ENCODE results near the gene RABGAP1L. TPM values are rescaled to one million over a fixed set of nuclear protein-coding genes. Genes with fewer than 3 reads are reported as not detected.

Gene RABGAP1L
- total and polyA plus RNA-seq, 2 of the 4 experiments (the other 2 are of a cell fraction): 7.9 to 26.7 TPM

DNA sequence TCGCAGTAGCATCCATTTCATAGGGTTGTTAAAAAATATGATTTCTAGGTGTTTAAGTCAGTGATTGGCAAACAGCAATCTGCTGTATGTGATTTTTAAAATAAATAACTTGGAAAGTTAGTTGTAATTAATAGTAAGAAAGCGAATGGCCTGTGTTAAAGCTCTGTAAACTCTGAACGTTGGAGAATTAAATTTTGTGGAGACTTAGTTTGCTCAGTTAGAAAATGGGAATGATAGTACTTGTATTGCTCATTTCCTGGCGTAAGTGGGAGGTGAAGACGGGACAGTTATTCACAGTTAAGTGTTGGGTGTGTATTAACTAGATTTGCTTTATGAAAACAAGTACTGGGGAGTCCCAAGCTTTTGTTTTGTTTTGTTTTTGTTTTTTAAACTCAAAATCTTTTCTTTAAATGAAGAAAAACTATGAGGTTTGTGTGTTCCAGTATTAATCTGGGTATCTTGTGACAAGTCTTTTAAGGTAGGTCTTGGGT, 841.4 kb downstream of the RABGAP1L start:
- ChIA-PET CTCF (interaction anchor here (0.5 to 0.9 kb wide), 2 partner anchors 14 to 1535 kb away, joined by 3 read pairs; no protein-coding TSS in a partner anchor), POLR2A (ENCODE audit: unreplicated experiment) (interaction anchor here (1.1 to 2.3 kb wide), 2 partner anchors 14 to 23 kb away, joined by 3 to 9 read pairs; partner anchors contain the start of gene MRPS14)
- Histone ChIP-seq H3K4me1 (ENCODE audit: control insufficient read depth, insufficient read depth, low read length) (peaks cover 2% of the 10 kb centered on the region; the same call in 1 of the 2 replicates), H3K9me3 (ENCODE audit: control insufficient read depth, insufficient read depth, low read length) (no peaks in the 10 kb centered on the region), H4K91ac (ENCODE audit: insufficient read depth, low read depth, low read length) (peak overlapping the region; percentile 53), H3K27ac (ENCODE audit: insufficient read depth, low read length) (peak overlapping the region; percentile 76), H3K18ac (ENCODE audit: low read depth, low read length) (no peak overlapping the region; the same call in 1 of the 2 replicates), H3K27me3 (ENCODE audit: control insufficient read depth, insufficient read depth, low read length) (no peaks in the 10 kb centered on the region), H4K5ac (ENCODE audit: low read depth, low read length) (no peak overlapping the region; the same call in 1 of the 2 replicates), H2AFZ (replicated peaks; ENCODE audit: low read length, poor library complexity) (no peak overlapping the region), H2BK5ac (ENCODE audit: low read depth, low read length, poor library complexity, severe bottlenecking) (peak overlapping the region; percentile 54), H3K4me3 (ENCODE audit: insufficient read depth, low read depth, low read length) (peak overlapping the region; percentile 96), H2BK120ac (ENCODE audit: low read depth, low read length) (no peak overlapping the region), H3K9me1 (ENCODE audit: insufficient read depth, low read length) (no peaks in the 10 kb centered on the region), H3K9ac (ENCODE audit: low read depth, low read length) (peak overlapping the region; percentile 73), H2BK15ac (ENCODE audit: low read depth, low read length) (no peak overlapping the region), H3K14ac (replicated peaks; ENCODE audit: low read depth, low read length) (peak overlapping the region; percentile 75), H2AK9ac (replicated peaks; ENCODE audit: low read depth, low read length, poor library complexity) (peak overlapping the region; percentile 97), H4K8ac (ENCODE audit: low read depth in 2 of 2, low read length in 2 of 2) (peak overlapping the region; percentile 39 to 40; a peak in 2 of 4 replicates), H3K4me2 (ENCODE audit: low read depth, low read length) (peak overlapping the region; percentile 75), H3K56ac (ENCODE audit: extremely low read depth, insufficient read depth, low read length) (peak overlapping the region; percentile 57), H3K4ac (ENCODE audit: low read depth, low read length) (peak overlapping the region; percentile 65), H3K79me1 (ENCODE audit: low read depth in 1 of 2, low read length in 2 of 2) (peaks cover 18 to 26% of the 10 kb centered on the region in 2 experiments), H4K20me1 (ENCODE audit: insufficient read depth, low read length) (0 out of 2 replicates have a peak, but pooled peaks cover 6% of the 10 kb centered on the region), H3K36me3 (ENCODE audit: control insufficient read depth, insufficient read depth, low read length) (no peaks in the 10 kb centered on the region; the same call in 1 of the 2 replicates), H2AK5ac (ENCODE audit: low read depth, low read length) (no peak overlapping the region), H3K23ac (ENCODE audit: low read depth, low read length) (peak overlapping the region; percentile 77), H2BK20ac (ENCODE audit: low read depth, low read length) (no peak overlapping the region)
- in situ Hi-C loops (cut with MboI; ENCODE audit: low sequenced_read_pairs) (no loop called here), intact Hi-C loops (cut with micrococcal nuclease) (no loop called here), dilution Hi-C loops (cut with HindIII; ENCODE audit: low sequenced_read_pairs, unreplicated experiment) (no loop called here)
- TF ChIP-seq CEBPB (IDR thresholded peaks at IDR 0.05; ENCODE audit: low read depth, low read length): no peak
- TF ChIP-seq, protein P1, sequence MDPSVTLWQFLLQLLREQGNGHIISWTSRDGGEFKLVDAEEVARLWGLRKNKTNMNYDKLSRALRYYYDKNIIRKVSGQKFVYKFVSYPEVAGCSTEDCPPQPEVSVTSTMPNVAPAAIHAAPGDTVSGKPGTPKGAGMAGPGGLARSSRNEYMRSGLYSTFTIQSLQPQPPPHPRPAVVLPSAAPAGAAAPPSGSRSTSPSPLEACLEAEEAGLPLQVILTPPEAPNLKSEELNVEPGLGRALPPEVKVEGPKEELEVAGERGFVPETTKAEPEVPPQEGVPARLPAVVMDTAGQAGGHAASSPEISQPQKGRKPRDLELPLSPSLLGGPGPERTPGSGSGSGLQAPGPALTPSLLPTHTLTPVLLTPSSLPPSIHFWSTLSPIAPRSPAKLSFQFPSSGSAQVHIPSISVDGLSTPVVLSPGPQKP (IDR thresholded peaks at IDR 0.05; ENCODE audit: borderline replicate concordance, low read depth, low read length): no peak
- TF ChIP-seq RAD21 (IDR thresholded peaks at IDR 0.05; ENCODE audit: low read length): no peak
- no peak for TF ChIP-seq NFE2L2 (IDR thresholded peaks at IDR 0.05; ENCODE audit: low read depth, low read length)
- TF ChIP-seq BHLHE40 (IDR thresholded peaks at IDR 0.05; ENCODE audit: low read depth, low read length): no peak
- TF ChIP-seq RCOR1 (IDR thresholded peaks at IDR 0.05; ENCODE audit: insufficient replicate concordance, low read length): no peak
- no peak for TF ChIP-seq RFX5 (IDR thresholded peaks at IDR 0.05; ENCODE audit: low read depth, low read length)
- no peak for TF ChIP-seq CHD1 (IDR thresholded peaks at IDR 0.05; ENCODE audit: low read depth, low read length)
- no peak for TF ChIP-seq MAFK (IDR thresholded peaks at IDR 0.05; ENCODE audit: low read depth, low read length)
- no peak for TF ChIP-seq SMC3 (IDR thresholded peaks at IDR 0.05; ENCODE audit: low read depth, low read length)
- no peak for TF ChIP-seq FOS (IDR thresholded peaks at IDR 0.05; ENCODE audit: low read depth, low read length)
- TF ChIP-seq MXI1 (IDR thresholded peaks at IDR 0.05; ENCODE audit: borderline replicate concordance, low read depth, low read length): no peak
- TF ChIP-seq, protein P2, sequence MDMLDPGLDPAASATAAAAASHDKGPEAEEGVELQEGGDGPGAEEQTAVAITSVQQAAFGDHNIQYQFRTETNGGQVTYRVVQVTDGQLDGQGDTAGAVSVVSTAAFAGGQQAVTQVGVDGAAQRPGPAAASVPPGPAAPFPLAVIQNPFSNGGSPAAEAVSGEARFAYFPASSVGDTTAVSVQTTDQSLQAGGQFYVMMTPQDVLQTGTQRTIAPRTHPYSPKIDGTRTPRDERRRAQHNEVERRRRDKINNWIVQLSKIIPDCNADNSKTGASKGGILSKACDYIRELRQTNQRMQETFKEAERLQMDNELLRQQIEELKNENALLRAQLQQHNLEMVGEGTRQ (IDR thresholded peaks at IDR 0.05; ENCODE audit: low read depth, low read length): no peak
- TF ChIP-seq POLR2A (IDR thresholded peaks at IDR 0.05; ENCODE audit: low read depth, low read length): no peak
- TF ChIP-seq, protein P3, sequence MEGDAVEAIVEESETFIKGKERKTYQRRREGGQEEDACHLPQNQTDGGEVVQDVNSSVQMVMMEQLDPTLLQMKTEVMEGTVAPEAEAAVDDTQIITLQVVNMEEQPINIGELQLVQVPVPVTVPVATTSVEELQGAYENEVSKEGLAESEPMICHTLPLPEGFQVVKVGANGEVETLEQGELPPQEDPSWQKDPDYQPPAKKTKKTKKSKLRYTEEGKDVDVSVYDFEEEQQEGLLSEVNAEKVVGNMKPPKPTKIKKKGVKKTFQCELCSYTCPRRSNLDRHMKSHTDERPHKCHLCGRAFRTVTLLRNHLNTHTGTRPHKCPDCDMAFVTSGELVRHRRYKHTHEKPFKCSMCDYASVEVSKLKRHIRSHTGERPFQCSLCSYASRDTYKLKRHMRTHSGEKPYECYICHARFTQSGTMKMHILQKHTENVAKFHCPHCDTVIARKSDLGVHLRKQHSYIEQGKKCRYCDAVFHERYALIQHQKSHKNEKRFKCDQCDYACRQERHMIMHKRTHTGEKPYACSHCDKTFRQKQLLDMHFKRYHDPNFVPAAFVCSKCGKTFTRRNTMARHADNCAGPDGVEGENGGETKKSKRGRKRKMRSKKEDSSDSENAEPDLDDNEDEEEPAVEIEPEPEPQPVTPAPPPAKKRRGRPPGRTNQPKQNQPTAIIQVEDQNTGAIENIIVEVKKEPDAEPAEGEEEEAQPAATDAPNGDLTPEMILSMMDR (conservative IDR thresholded peaks at IDR 0.05; ENCODE audit: low read depth, low read length): no peak
- no peak for DNase-seq
- WGBS, 2 experiments (ENCODE audit: extremely low coverage in 2 of 2, insufficient read length in 1 of 2): 0% methylated on average over 3 of the region's 5 CpGs; no CpG with 5 or more reads in 1 of the 2 experiments
- no peak for ATAC-seq (ENCODE audit: low read depth)
- BruUV-seq (replicated peaks): no TSS peak
